Progenitor cell of endocrine pancreas (in vitro differentiated cells): ENCODE measurements around the gene NAA10. TPM values are rescaled to one million over a fixed set of nuclear protein-coding genes. Genes with fewer than 3 reads are reported as not detected.
"Not testable (repeated sequence)": the region's sequence is repeated elsewhere in the genome, so short reads cannot be mapped to it uniquely, and the experiment has no call there.

Experiments
- DNase-seq: peaks from one replicate; pipeline ENCODE4 v3.0.0; 2021; ENCODE audit warnings: low spot score; ENCODE audit not compliant: unreplicated experiment
- H3K27ac Mint-ChIP-seq: 2 replicates; pipeline ENCODE4 v1.8.0; 2021; ENCODE audit warnings: mild to moderate bottlenecking, moderate library complexity, mixed read lengths
- H3K27me3 Mint-ChIP-seq: 2 replicates; pipeline ENCODE4 v1.8.0; 2021; ENCODE audit warnings: mixed read lengths
- H3K36me3 Mint-ChIP-seq: 2 replicates; pipeline ENCODE4 v1.8.0; 2022; ENCODE audit warnings: mixed read lengths; ENCODE audit not compliant: insufficient read depth
- H3K4me1 Mint-ChIP-seq: 2 replicates; pipeline ENCODE4 v1.8.0; 2021; ENCODE audit warnings: low read depth, mixed read lengths
- H3K4me3 Mint-ChIP-seq: 2 replicates; pipeline ENCODE4 v1.8.0; 2021; ENCODE audit warnings: low read depth, mild to moderate bottlenecking, moderate library complexity, mixed read lengths
- H3K9me3 Mint-ChIP-seq: 2 replicates; pipeline ENCODE4 v1.8.0; 2021; ENCODE audit warnings: low read depth, mixed read lengths
- long read RNA-seq: library from polyadenylated mRNA; unstranded; transcript quantifications from one replicate; pipeline ENCODE4 v2.0.0, GENCODE V29; 2020
- total RNA-seq: library from RNA; stranded (reverse); gene quantifications from 2 replicates; pipeline ENCODE4 v1.2.1, GENCODE V29; 2021
- TF ChIP-seq, protein P1 (sequence below): fragments of 200-600 bp; sonication (generic); IDR thresholded peaks from one replicate; pipeline ENCODE4 v1.5.0; 2021; ENCODE audit warnings: antibody characterized with exemption, mild to moderate bottlenecking; ENCODE audit not compliant: unreplicated experiment

The NAA10 gene
- 85.3 and 86.3 TPM in 2 replicates for total RNA-seq
- long read RNA-seq, transcript NAA10-208 (8 exons, 1,772 nt), result major isoform, 29 of 30 reads
- long read RNA-seq, partial matches to known transcripts, result 0 of 30 reads
- long read RNA-seq, other reads (novel, unspliced or antisense), result 0 of 30 reads

GRCh38 chrX:153934762-153935325, at the start of gene NAA10:
Gene NAA10, minus strand, starts transcription at chrX:153935037. Its CDS starts 133 bp downstream, at chrX:153934904.
- TF ChIP-seq, protein P1, sequence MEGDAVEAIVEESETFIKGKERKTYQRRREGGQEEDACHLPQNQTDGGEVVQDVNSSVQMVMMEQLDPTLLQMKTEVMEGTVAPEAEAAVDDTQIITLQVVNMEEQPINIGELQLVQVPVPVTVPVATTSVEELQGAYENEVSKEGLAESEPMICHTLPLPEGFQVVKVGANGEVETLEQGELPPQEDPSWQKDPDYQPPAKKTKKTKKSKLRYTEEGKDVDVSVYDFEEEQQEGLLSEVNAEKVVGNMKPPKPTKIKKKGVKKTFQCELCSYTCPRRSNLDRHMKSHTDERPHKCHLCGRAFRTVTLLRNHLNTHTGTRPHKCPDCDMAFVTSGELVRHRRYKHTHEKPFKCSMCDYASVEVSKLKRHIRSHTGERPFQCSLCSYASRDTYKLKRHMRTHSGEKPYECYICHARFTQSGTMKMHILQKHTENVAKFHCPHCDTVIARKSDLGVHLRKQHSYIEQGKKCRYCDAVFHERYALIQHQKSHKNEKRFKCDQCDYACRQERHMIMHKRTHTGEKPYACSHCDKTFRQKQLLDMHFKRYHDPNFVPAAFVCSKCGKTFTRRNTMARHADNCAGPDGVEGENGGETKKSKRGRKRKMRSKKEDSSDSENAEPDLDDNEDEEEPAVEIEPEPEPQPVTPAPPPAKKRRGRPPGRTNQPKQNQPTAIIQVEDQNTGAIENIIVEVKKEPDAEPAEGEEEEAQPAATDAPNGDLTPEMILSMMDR, result no peak
- Mint-ChIP-seq H3K4me3 (peak within 1 kb of the TSS; percentile 86), H3K9me3 (peaks cover 7% of the 10 kb centered on the region), H3K36me3 (peaks cover 4% of the 10 kb centered on the region), H3K27me3 (no peaks in the 10 kb centered on the region), H3K27ac (no peak within 1 kb of the TSS), H3K4me1 (peaks cover 5% of the 10 kb centered on the region)
- peak; percentile 58 for DNase-seq

GRCh38 chrX:153983321-153983801, 48.5 kb upstream of the NAA10 start:
- Mint-ChIP-seq H3K4me3 (no peak overlapping the region), H3K27me3 (no peaks in the 10 kb centered on the region), H3K9me3 (no peaks in the 10 kb centered on the region), H3K27ac (no peak overlapping the region), H3K4me1 (no peaks in the 10 kb centered on the region), H3K36me3 (peaks cover 12% of the 10 kb centered on the region)
- TF ChIP-seq, protein P1, result no peak
- DNase-seq, result no peak

DNA sequence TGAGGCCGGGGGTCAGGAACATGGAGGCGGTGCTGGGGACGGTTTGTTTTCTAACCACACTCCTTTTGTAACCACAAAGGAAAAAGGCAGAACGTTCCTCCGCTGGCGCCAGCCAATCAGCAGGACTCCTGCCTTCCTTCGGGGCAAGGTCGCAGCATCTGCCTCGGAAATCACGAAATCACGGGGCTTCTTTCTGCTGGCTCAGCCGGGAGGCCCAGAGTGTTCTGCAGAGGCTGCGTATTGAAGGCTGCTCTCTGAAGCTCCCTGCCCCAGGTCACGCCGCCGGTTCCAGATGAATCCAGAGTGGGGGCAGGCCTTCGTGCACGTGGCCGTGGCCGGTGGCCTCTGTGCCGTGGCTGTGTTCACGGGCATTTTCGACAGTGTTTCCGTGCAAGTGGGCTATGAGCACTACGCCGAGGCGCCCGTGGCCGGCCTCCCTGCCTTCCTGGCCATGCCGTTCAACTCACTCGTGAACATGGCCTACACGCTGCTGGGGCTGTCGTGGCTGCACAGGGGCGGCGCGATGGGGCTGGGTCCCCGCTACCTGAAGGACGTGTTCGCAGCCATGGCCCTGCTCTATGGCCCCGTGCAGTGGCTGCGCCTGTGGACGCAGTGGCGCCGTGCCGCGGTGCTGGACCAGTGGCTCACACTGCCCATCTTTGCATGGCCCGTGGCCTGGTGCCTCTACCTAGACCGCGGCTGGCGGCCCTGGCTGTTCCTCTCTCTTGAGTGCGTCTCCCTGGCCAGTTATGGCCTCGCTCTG, 47.1 kb upstream of the NAA10 start:
- Mint-ChIP-seq H3K4me1 (no peaks in the 10 kb centered on the region), H3K36me3 (peaks cover 12% of the 10 kb centered on the region), H3K4me3 (no peak overlapping the region), H3K9me3 (no peaks in the 10 kb centered on the region), H3K27me3 (no peaks in the 10 kb centered on the region), H3K27ac (no peak overlapping the region)
- DNase-seq, result no peak
- TF ChIP-seq, protein P1, result no peak

DNA sequence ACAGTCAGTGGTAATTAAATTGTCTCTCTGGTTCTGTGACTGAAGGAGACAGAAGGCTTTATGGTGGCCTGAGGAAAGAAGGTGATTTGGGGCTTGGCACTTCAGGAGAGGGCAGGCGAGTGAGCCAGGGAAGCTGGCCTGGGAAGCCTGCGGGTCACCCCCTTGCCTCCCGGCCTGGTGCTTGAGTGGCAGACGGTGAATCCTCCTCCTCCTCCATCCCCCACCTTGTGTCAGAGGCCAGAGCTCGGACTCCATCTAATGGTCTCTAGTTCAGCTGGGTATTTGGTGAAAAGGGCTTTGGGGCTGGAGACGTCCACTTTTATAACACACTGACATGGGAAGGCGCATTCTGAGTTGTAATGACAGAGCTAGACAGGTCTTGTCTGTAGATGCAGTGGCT, 46.4 kb upstream of the NAA10 start:
- no peaks in the 10 kb centered on the region for H3K9me3 Mint-ChIP-seq
- H3K4me3 Mint-ChIP-seq, result no peak overlapping the region
- no peaks in the 10 kb centered on the region for H3K4me1 Mint-ChIP-seq
- no peak for DNase-seq
- H3K27ac Mint-ChIP-seq, result no peak overlapping the region
- H3K27me3 Mint-ChIP-seq, result no peaks in the 10 kb centered on the region
- peaks cover 12% of the 10 kb centered on the region for H3K36me3 Mint-ChIP-seq
- TF ChIP-seq, protein P1, result no peak

DNA sequence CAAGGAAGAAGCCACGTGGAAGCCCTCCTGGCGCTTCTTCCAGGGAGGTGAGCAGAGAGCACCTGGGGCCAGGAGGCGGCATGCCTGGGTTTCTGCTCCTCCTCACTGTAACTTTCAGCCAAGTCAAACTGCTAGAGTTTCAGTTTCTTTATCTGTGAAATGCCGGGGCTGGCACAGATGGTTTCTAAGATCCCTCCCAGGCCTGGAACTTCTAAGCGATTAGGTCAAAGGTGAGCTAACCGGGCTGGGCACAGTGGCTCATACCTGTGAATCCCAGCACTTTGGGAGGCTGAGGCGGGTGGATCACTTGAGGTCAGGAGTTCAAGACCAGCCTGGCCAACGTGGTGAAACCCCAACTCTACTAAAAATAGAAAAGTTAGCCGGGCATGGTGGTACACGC, 45.6 kb upstream of the NAA10 start:
- not testable (repeated sequence) for H3K4me3 Mint-ChIP-seq, H3K27ac Mint-ChIP-seq, DNase-seq, H3K9me3 Mint-ChIP-seq, H3K4me1 Mint-ChIP-seq, H3K27me3 Mint-ChIP-seq
- H3K36me3 Mint-ChIP-seq, result peaks cover 13% of the 10 kb centered on the region
